HEK293 (cell line): ENCODE measurements around the gene SOAT2.
A peak's percentile ranks its signal among the peaks of the same experiment; 100 is the strongest.

Experiments used
- CTCF ChIA-PET: fragments of 350-600 bp; formaldehyde crosslinking; extraction: SDS; loops from one replicate; lab custom pipeline; 2021; ENCODE audit warnings: antibody characterized with exemption; lab: Yijun Ruan, JAX
- POLR2A ChIA-PET: fragments of 300-600 bp; formaldehyde crosslinking; extraction: SDS; loops from one replicate; lab custom pipeline; 2020; ENCODE audit warnings: antibody characterized with exemption, inconsistent platforms; lab: Yijun Ruan, JAX
- H3K27ac ChIP-seq: fragments of 200-500 bp; sonication (Bioruptor generic); 2 replicates; pipeline ENCODE4 v1.5.1; 2014; ENCODE audit warnings: low read depth, low read length, control low read depth, inconsistent platforms; ENCODE audit errors: extremely low read depth
- H3K36me3 ChIP-seq, 2 experiments: fragments of 200-500 bp in 1 of 2; sonication (Bioruptor generic) in 1 of 2; 1 replicate in 1 of 2; 2 replicates in 1 of 2; pipeline ENCODE4 v1.5.1; 2014 to 2017; ENCODE audit warnings: inconsistent platforms in 2 of 2, low read length in 2 of 2; ENCODE audit not compliant: control insufficient read depth in 2 of 2, insufficient read depth in 1 of 2
- H3K4me1 ChIP-seq: fragments of 200-500 bp; sonication (Bioruptor generic); 2 replicates; pipeline ENCODE4 v1.5.1; 2014; ENCODE audit warnings: mild to moderate bottlenecking, low read length, inconsistent platforms; ENCODE audit not compliant: control insufficient read depth, insufficient read depth
- H3K4me3 ChIP-seq: 2 replicates; pipeline ENCODE4 v1.5.1; 2011; ENCODE audit warnings: low read depth, mild to moderate bottlenecking, control low read depth, low read length, moderate library complexity
- H3K9me3 ChIP-seq: fragments of 200-500 bp; sonication (Bioruptor generic); 2 replicates; pipeline ENCODE4 v1.5.1; 2014; ENCODE audit warnings: low read depth, low read length, inconsistent platforms; ENCODE audit not compliant: control insufficient read depth, insufficient read depth
- PRDM10 ChIP-seq: fragments of 450-650 bp; formaldehyde crosslinking; IDR thresholded peaks from 2 replicates; pipeline ENCODE4 v1.5.1; 2016; ENCODE audit warnings: missing biosample characterization, missing genetic modification characterization
- WT1 ChIP-seq: fragments of 450-650 bp; formaldehyde crosslinking; IDR thresholded peaks from 2 replicates; pipeline ENCODE4 v1.5.1; 2016; ENCODE audit warnings: missing biosample characterization, missing genetic modification characterization
- ZIC2 ChIP-seq: fragments of 450-650 bp; formaldehyde crosslinking; IDR thresholded peaks from 2 replicates; pipeline ENCODE4 v1.5.1; 2016; ENCODE audit warnings: missing biosample characterization, missing genetic modification characterization
- ZNF114 ChIP-seq: fragments of 450-650 bp; formaldehyde crosslinking; IDR thresholded peaks from 2 replicates; pipeline ENCODE4 v1.5.0; 2017; ENCODE audit warnings: missing biosample characterization, missing genetic modification characterization
- ZNF248 ChIP-seq: fragments of 450-650 bp; formaldehyde crosslinking; IDR thresholded peaks from 2 replicates; pipeline ENCODE4 v1.5.1; 2017; ENCODE audit warnings: missing biosample characterization, missing genetic modification characterization
- ZNF624 ChIP-seq: fragments of 450-650 bp; formaldehyde crosslinking; IDR thresholded peaks from 2 replicates; pipeline ENCODE4 v1.5.1; 2017; ENCODE audit warnings: missing biosample characterization, missing genetic modification characterization
- ZNF677 ChIP-seq: fragments of 450-650 bp; IDR thresholded peaks from 2 replicates; pipeline ENCODE4 v1.5.0; 2018; ENCODE audit warnings: missing biosample characterization, mild to moderate bottlenecking, missing genetic modification characterization, moderate library complexity
- ZNF768 ChIP-seq: fragments of 450-650 bp; formaldehyde crosslinking; IDR thresholded peaks from 2 replicates; pipeline ENCODE4 v1.5.1; 2018; ENCODE audit warnings: missing biosample characterization, mild to moderate bottlenecking, missing genetic modification characterization

Gene SOAT2

GRCh38 chr12:53067074-53067992 lies 36.0 kb upstream of the SOAT2 start:
- peaks cover 0 to 57% of the 10 kb centered on the region in 2 experiments; a peak in 2 of 3 replicates for H3K36me3 ChIP-seq
- H3K4me1 ChIP-seq: 0 out of 2 replicates have a peak, but pooled peaks cover 2% of the 10 kb centered on the region
- H3K4me3 ChIP-seq: no peak overlapping the region
- no peak overlapping the region for H3K27ac ChIP-seq
- TF ChIP-seq PRDM10 (tag by site-specific recombination) (0 out of 2 replicates have a peak, but pooled peaks have one; percentile 24), ZNF248 (tag by site-specific recombination) (no peak)
- POLR2A ChIA-PET: interaction anchor here (1.0 to 2.1 kb wide), 3 partner anchors 12 to 27 kb away, joined by 4 to 18 read pairs (median 11); partner anchors contain the start of gene SPRYD3
- CTCF ChIA-PET: interaction anchor here (0.7 to 11.5 kb wide), 13 partner anchors 11 to 220 kb away, joined by 3 to 264 read pairs (median 13); partner anchors contain the start of genes ESPL1, IGFBP6, SOAT2 and SPRYD3
- H3K9me3 ChIP-seq: no peaks in the 10 kb centered on the region

DNA sequence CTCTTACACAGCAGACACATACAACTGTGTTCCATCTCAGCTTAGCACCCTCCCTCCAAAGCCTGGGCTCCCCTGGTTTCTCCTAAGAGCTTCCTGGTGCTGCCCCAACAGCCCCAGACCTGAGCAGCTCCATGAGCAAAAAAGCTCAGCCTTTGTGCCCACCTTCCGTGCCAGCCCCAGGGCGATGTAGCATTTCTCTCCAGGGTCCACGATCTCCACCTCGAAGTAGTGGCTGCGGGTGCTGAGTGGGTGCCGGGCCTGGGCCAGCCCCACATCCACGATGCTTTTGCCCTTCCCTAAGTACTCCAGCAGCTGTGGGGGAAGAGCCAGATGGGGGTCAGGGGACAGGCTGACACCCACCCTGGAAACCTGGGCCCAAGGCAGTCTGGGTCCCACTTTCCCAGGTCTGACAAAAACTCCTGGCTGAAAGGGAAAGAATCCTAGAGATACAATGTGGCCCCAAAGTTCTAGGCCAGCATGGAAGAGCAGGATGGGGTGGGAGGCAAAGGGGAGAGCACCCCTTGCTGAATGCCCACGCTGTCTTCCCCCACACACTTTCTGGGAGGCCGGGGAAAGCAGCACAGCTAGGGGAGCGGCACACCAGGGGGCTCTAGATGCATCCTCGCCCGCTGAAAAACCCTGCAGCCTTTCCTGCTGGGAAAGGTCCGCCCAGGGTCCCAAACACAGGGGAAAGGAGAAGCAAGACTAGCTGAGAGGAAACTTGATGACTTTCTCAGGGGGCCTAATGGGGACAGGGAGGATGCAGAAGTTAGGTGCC lies 35.1 kb upstream of the SOAT2 start:
- CTCF ChIA-PET: interaction anchor here (0.6 to 11.5 kb wide), 7 partner anchors 10 to 383 kb away, joined by 3 to 264 read pairs (median 5); partner anchors contain the start of genes IGFBP6, SOAT2 and SPRYD3
- no peaks in the 10 kb centered on the region for H3K9me3 ChIP-seq
- no peak overlapping the region for H3K4me3 ChIP-seq
- POLR2A ChIA-PET: interaction anchor here (1.0 to 1.5 kb wide), 2 partner anchors 11 to 31 kb away, joined by 4 read pairs; partner anchors contain the start of gene SPRYD3
- H3K27ac ChIP-seq: no peak overlapping the region
- H3K36me3 ChIP-seq: peaks cover 0 to 52% of the 10 kb centered on the region in 2 experiments; a peak in 2 of 3 replicates
- 0 out of 2 replicates have a peak, but pooled peaks cover 2% of the 10 kb centered on the region for H3K4me1 ChIP-seq
- TF ChIP-seq ZNF114 (tag by site-specific recombination): no peak
- TF ChIP-seq ZNF768 (tag by site-specific recombination): no peak
- peak; percentile 55 for TF ChIP-seq ZIC2

GRCh38 chr12:53068811-53069585 lies 34.3 kb upstream of the SOAT2 start:
- CTCF ChIA-PET: interaction anchor here (0.6 to 11.5 kb wide), 6 partner anchors 12 to 382 kb away, joined by 3 to 264 read pairs (median 4); partner anchors contain the start of genes IGFBP6 and SOAT2

More at GRCh38 chr12:53068811-53069585, 34.3 kb upstream of the SOAT2 start:
- 0 out of 2 replicates have a peak, but pooled peaks cover 2% of the 10 kb centered on the region for H3K4me1 ChIP-seq
- H3K27ac ChIP-seq: no peak overlapping the region
- POLR2A ChIA-PET: interaction anchor here (1.5 to 1.8 kb wide), 2 partner anchors 10 to 30 kb away, joined by 4 to 5 read pairs; partner anchors contain the start of gene SPRYD3
- no peak overlapping the region for H3K4me3 ChIP-seq
- TF ChIP-seq ZNF677 (tag by site-specific recombination): peak; percentile 93
- TF ChIP-seq ZNF624 (tag by site-specific recombination): no peak
- TF ChIP-seq WT1 (tag by site-specific recombination): 0 out of 2 replicates have a peak, but pooled peaks have one; percentile 41
- H3K9me3 ChIP-seq: no peaks in the 10 kb centered on the region
- H3K36me3 ChIP-seq: peaks cover 0 to 50% of the 10 kb centered on the region in 2 experiments; a peak in 2 of 3 replicates
